ENCODE measurements around the gene PCDHB12.

PCDHB12 gene

DNA sequence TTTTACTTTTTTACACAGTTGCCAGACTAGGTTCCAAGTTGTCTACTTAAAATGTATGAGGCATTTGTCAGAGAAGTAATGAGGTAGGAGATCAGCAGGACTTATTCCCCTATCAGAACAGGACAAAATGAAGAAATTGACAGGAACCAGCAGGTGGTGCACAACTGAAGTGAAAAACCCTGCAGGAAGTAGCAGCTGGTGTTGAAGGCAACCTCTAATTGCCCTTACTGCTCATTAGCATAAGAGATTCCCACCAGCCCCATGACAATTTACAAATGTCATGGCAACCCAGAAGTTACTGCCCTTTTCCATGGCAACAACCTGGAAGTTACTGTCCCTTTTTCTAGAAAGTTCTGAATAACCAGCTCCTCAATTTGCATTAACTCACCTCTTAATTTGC lies 42.1 kb downstream of the PCDHB12 start:
- Histone ChIP-seq H3K79me2 (ENCODE audit: insufficient read depth, low read length) (no peaks in the 10 kb centered on the region), H3K27me3 (ENCODE audit: insufficient read depth, low read length, poor library complexity) (no peaks in the 10 kb centered on the region), H2AFZ (ENCODE audit: low read depth, low read length) (no peak overlapping the region), H3K27ac (ENCODE audit: low read length) (no peak overlapping the region), H3K4me2 (ENCODE audit: insufficient read depth, low read length) (no peak overlapping the region), H3K9ac (ENCODE audit: low read depth, low read length) (no peak overlapping the region), H3K9me3 (ENCODE audit: insufficient read depth, low read length, severe bottlenecking) (peaks cover 14% of the 10 kb centered on the region), H3K36me3 (ENCODE audit: insufficient read depth, low read length) (no peaks in the 10 kb centered on the region), H3K4me1 (ENCODE audit: insufficient read depth, low read length) (no peaks in the 10 kb centered on the region), H3K4me3 (ENCODE audit: low read depth in 1 of 2, low read length in 2 of 2) (no peak overlapping the region), H4K20me1 (ENCODE audit: insufficient read depth, low read length) (no peaks in the 10 kb centered on the region)
- ATAC-seq (ENCODE audit: insufficient read depth, low read depth) (no peak), DNase-seq (no peak)
- TF ChIP-seq, protein P1, sequence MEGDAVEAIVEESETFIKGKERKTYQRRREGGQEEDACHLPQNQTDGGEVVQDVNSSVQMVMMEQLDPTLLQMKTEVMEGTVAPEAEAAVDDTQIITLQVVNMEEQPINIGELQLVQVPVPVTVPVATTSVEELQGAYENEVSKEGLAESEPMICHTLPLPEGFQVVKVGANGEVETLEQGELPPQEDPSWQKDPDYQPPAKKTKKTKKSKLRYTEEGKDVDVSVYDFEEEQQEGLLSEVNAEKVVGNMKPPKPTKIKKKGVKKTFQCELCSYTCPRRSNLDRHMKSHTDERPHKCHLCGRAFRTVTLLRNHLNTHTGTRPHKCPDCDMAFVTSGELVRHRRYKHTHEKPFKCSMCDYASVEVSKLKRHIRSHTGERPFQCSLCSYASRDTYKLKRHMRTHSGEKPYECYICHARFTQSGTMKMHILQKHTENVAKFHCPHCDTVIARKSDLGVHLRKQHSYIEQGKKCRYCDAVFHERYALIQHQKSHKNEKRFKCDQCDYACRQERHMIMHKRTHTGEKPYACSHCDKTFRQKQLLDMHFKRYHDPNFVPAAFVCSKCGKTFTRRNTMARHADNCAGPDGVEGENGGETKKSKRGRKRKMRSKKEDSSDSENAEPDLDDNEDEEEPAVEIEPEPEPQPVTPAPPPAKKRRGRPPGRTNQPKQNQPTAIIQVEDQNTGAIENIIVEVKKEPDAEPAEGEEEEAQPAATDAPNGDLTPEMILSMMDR (IDR thresholded peaks at IDR 0.05; ENCODE audit: borderline replicate concordance, extremely low read depth, low read length, poor library complexity, severe bottlenecking) = no peak
- TF ChIP-seq EZH2 (IDR thresholded peaks at IDR 0.05; ENCODE audit: borderline replicate concordance, low read depth, low read length, severe bottlenecking) = no peak

DNA sequence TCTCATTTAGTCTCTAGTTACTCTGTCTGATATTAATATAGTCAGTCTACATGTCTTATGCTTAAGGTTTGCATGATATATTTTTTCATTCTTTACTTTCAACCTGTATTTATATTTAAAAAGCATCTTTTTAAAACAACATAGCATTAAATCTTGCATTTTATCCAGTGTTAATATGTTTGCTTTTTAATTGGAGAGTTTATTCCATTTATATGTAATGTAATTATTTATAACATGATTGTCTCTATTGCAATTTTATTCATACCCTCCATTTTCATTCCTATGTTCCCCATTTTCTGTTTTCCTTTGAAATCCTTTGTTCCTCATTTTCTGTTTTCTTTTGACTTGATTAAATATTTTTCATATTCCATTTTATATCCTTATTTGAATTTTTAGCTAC lies 49.9 kb downstream of the PCDHB12 start:
- no peaks in the 10 kb centered on the region for H3K4me1 ChIP-seq (ENCODE audit: insufficient read depth, low read length)
- ATAC-seq (ENCODE audit: insufficient read depth, low read depth) (no peak), DNase-seq (no peak)
- no peaks in the 10 kb centered on the region for H3K79me2 ChIP-seq (ENCODE audit: insufficient read depth, low read length)
- H4K20me1 ChIP-seq (ENCODE audit: insufficient read depth, low read length) = no peaks in the 10 kb centered on the region
- TF ChIP-seq EZH2 (IDR thresholded peaks at IDR 0.05; ENCODE audit: borderline replicate concordance, low read depth, low read length, severe bottlenecking) = no peak
- TF ChIP-seq, protein P1 (IDR thresholded peaks at IDR 0.05; ENCODE audit: borderline replicate concordance, extremely low read depth, low read length, poor library complexity, severe bottlenecking) = no peak
- H3K4me2 ChIP-seq (ENCODE audit: insufficient read depth, low read length) = no peak overlapping the region
- no peaks in the 10 kb centered on the region for H3K27me3 ChIP-seq (ENCODE audit: insufficient read depth, low read length, poor library complexity)
- H3K27ac ChIP-seq (ENCODE audit: low read length) = no peak overlapping the region
- H2AFZ ChIP-seq (ENCODE audit: low read depth, low read length) = no peak overlapping the region
- no peaks in the 10 kb centered on the region for H3K36me3 ChIP-seq (ENCODE audit: insufficient read depth, low read length)
- peaks cover 55% of the 10 kb centered on the region for H3K9me3 ChIP-seq (ENCODE audit: insufficient read depth, low read length, severe bottlenecking)
- no peak overlapping the region for H3K9ac ChIP-seq (ENCODE audit: low read depth, low read length)
- no peak overlapping the region for H3K4me3 ChIP-seq (ENCODE audit: low read depth in 1 of 2, low read length in 2 of 2)

GRCh38 chr5:141258948-141259347 lies 50.4 kb downstream of the PCDHB12 start:
- H3K79me2 ChIP-seq (ENCODE audit: insufficient read depth, low read length) = no peaks in the 10 kb centered on the region
- no peaks in the 10 kb centered on the region for H3K4me1 ChIP-seq (ENCODE audit: insufficient read depth, low read length)
- H2AFZ ChIP-seq (ENCODE audit: low read depth, low read length) = no peak overlapping the region
- H3K9ac ChIP-seq (ENCODE audit: low read depth, low read length) = no peak overlapping the region
- no peak overlapping the region for H3K27ac ChIP-seq (ENCODE audit: low read length)
- H3K9me3 ChIP-seq (ENCODE audit: insufficient read depth, low read length, severe bottlenecking) = peaks cover 57% of the 10 kb centered on the region
- H3K27me3 ChIP-seq (ENCODE audit: insufficient read depth, low read length, poor library complexity) = no peaks in the 10 kb centered on the region
- H3K36me3 ChIP-seq (ENCODE audit: insufficient read depth, low read length) = no peaks in the 10 kb centered on the region
- H4K20me1 ChIP-seq (ENCODE audit: insufficient read depth, low read length) = no peaks in the 10 kb centered on the region
- no peak for DNase-seq
- no peak overlapping the region for H3K4me3 ChIP-seq (ENCODE audit: low read depth in 1 of 2, low read length in 2 of 2)
- TF ChIP-seq, protein P1 (IDR thresholded peaks at IDR 0.05; ENCODE audit: borderline replicate concordance, extremely low read depth, low read length, poor library complexity, severe bottlenecking) = no peak
- TF ChIP-seq EZH2 (IDR thresholded peaks at IDR 0.05; ENCODE audit: borderline replicate concordance, low read depth, low read length, severe bottlenecking) = no peak
- no peak overlapping the region for H3K4me2 ChIP-seq (ENCODE audit: insufficient read depth, low read length)
- ATAC-seq (ENCODE audit: insufficient read depth, low read depth) = no peak

Measured in DND-41 (cell line).